ENCODE data around the gene PAX5. TPM values are rescaled to one million over a fixed set of nuclear protein-coding genes. Genes with fewer than 3 reads are reported as not detected.

The PAX5 gene
- polyA plus RNA-seq, 1 donor from 2014 or later, result not detected

DNA sequence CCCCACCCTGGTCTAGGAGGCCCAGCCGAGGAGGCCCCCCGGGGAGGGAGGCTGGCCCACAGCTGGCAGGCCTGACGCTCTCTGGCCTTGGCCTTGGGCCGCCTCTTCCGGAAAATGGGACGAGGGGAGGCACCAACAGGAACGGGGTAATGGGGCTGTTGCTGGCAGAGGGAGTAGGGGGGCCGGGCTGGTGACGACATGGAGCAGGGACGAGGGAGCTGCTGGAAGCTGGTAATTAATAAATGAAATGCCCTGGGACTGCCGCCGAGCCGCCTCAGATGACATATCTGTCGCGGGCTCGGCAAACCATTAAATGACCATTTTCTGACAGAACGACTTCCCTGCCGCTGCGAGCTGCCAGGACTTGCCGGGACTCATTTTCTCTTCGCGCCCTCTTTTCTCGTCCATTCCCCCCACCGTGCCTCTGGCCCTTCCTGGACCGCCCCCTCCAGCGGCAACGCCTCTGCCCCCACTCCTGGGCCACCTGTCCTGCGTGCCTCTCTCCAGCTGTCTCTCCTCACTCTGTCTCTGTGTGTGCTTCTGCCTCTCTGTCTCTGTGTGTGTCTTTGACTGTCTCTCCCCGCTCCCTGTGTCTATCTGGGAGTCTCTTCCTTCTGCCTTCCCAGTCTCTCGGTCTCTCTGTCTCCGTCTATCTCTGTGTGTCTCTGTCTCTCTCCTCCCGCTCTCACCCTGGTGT lies 215.7 kb downstream of the PAX5 start:
- no peaks in the 10 kb centered on the region for H3K27me3 ChIP-seq (ENCODE audit: insufficient read depth, low read depth, low read length)
- H3K9ac ChIP-seq (ENCODE audit: low read length), result peak overlapping the region; percentile 41
- no peaks in the 10 kb centered on the region for H3K79me2 ChIP-seq (replicated peaks; ENCODE audit: insufficient read depth, low read length)
- H3K9me3 ChIP-seq (ENCODE audit: low read length), result no peaks in the 10 kb centered on the region
- no peaks in the 10 kb centered on the region for H3K9me2 ChIP-seq (ENCODE audit: insufficient read depth, low read length)
- H2AFZ ChIP-seq (ENCODE audit: low read depth, low read length), result no peak overlapping the region
- peak overlapping the region; percentile 36 for H3K27ac ChIP-seq (ENCODE audit: low read length)
- no peaks in the 10 kb centered on the region for H3K36me3 ChIP-seq (ENCODE audit: insufficient read depth, low read length)
- TF ChIP-seq EP300 (conservative IDR thresholded peaks at IDR 0.05; ENCODE audit: poor library complexity, severe bottlenecking) (no peak), TAF1 (IDR thresholded peaks at IDR 0.05; ENCODE audit: low read depth) (no peak), SMC3 (conservative IDR thresholded peaks at IDR 0.05; ENCODE audit: poor library complexity) (no peak), RAD21 (conservative IDR thresholded peaks at IDR 0.05) (no peak)
- TF ChIP-seq, protein P1, sequence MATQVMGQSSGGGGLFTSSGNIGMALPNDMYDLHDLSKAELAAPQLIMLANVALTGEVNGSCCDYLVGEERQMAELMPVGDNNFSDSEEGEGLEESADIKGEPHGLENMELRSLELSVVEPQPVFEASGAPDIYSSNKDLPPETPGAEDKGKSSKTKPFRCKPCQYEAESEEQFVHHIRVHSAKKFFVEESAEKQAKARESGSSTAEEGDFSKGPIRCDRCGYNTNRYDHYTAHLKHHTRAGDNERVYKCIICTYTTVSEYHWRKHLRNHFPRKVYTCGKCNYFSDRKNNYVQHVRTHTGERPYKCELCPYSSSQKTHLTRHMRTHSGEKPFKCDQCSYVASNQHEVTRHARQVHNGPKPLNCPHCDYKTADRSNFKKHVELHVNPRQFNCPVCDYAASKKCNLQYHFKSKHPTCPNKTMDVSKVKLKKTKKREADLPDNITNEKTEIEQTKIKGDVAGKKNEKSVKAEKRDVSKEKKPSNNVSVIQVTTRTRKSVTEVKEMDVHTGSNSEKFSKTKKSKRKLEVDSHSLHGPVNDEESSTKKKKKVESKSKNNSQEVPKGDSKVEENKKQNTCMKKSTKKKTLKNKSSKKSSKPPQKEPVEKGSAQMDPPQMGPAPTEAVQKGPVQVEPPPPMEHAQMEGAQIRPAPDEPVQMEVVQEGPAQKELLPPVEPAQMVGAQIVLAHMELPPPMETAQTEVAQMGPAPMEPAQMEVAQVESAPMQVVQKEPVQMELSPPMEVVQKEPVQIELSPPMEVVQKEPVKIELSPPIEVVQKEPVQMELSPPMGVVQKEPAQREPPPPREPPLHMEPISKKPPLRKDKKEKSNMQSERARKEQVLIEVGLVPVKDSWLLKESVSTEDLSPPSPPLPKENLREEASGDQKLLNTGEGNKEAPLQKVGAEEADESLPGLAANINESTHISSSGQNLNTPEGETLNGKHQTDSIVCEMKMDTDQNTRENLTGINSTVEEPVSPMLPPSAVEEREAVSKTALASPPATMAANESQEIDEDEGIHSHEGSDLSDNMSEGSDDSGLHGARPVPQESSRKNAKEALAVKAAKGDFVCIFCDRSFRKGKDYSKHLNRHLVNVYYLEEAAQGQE (IDR thresholded peaks at IDR 0.05; ENCODE audit: borderline replicate concordance), result no peak
- TF ChIP-seq, protein P2, sequence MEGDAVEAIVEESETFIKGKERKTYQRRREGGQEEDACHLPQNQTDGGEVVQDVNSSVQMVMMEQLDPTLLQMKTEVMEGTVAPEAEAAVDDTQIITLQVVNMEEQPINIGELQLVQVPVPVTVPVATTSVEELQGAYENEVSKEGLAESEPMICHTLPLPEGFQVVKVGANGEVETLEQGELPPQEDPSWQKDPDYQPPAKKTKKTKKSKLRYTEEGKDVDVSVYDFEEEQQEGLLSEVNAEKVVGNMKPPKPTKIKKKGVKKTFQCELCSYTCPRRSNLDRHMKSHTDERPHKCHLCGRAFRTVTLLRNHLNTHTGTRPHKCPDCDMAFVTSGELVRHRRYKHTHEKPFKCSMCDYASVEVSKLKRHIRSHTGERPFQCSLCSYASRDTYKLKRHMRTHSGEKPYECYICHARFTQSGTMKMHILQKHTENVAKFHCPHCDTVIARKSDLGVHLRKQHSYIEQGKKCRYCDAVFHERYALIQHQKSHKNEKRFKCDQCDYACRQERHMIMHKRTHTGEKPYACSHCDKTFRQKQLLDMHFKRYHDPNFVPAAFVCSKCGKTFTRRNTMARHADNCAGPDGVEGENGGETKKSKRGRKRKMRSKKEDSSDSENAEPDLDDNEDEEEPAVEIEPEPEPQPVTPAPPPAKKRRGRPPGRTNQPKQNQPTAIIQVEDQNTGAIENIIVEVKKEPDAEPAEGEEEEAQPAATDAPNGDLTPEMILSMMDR (IDR thresholded peaks at IDR 0.05; ENCODE audit: poor library complexity, severe bottlenecking), result no peak
- no peak overlapping the region for H3K4me2 ChIP-seq (ENCODE audit: low read length)
- no peaks in the 10 kb centered on the region for H3F3A ChIP-seq (ENCODE audit: insufficient read depth, low read length, poor library complexity, severe bottlenecking)
- no peaks in the 10 kb centered on the region for H4K20me1 ChIP-seq (ENCODE audit: insufficient read depth)
- H3K4me3 ChIP-seq (ENCODE audit: low read length), result peak overlapping the region; percentile 49

DNA sequence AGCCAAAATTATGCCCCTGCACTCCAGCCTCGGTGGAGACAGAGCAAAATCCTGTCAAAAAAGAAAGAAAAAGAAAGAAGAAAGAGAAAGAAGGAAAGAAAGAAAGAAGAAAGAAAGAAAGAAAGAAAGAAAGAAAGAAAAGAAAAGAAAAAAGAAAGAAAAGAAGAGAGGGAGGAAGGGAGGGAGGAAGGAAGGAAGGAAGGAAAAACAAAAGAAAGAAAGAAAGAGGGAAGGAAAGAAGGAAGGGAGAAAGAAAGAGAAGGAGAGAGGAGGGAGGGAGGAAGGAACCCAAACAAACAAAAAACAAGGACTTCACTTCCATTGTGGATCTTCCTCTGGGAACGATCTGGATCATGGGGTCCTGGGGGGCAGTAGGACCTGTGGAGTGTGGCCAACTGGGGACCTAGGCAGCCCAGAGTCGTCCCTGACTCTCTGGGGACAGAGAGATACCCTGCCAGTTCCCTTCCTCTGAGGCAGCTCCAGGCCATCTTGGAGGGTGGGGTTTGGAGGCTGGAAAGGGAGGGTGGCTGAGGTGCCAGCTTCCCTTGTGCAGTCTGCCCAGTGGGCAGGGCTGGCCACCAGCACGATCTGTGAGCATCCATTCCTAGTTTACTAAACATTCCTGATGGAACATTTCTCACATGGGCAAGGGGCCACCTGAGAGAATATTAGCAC lies 216.8 kb downstream of the PAX5 start:
- Histone ChIP-seq H3K9me2 (ENCODE audit: insufficient read depth, low read length) (no peaks in the 10 kb centered on the region), H3K9ac (ENCODE audit: low read length) (no peak overlapping the region), H3K27me3 (ENCODE audit: insufficient read depth, low read depth, low read length) (no peaks in the 10 kb centered on the region), H3K36me3 (ENCODE audit: insufficient read depth, low read length) (no peaks in the 10 kb centered on the region), H4K20me1 (ENCODE audit: insufficient read depth) (no peaks in the 10 kb centered on the region), H3F3A (ENCODE audit: insufficient read depth, low read length, poor library complexity, severe bottlenecking) (no peaks in the 10 kb centered on the region), H3K4me2 (ENCODE audit: low read length) (no peak overlapping the region), H3K9me3 (ENCODE audit: low read length) (no peaks in the 10 kb centered on the region), H3K4me3 (ENCODE audit: low read length) (no peak overlapping the region), H2AFZ (ENCODE audit: low read depth, low read length) (no peak overlapping the region), H3K27ac (ENCODE audit: low read length) (no peak overlapping the region), H3K79me2 (replicated peaks; ENCODE audit: insufficient read depth, low read length) (no peaks in the 10 kb centered on the region)
- TF ChIP-seq, protein P1 (IDR thresholded peaks at IDR 0.05; ENCODE audit: borderline replicate concordance), result no peak
- TF ChIP-seq TAF1 (IDR thresholded peaks at IDR 0.05; ENCODE audit: low read depth) (no peak), POLR2AphosphoS5 (IDR thresholded peaks at IDR 0.05) (no peak), SMC3 (conservative IDR thresholded peaks at IDR 0.05; ENCODE audit: poor library complexity) (no peak), EZH2 (IDR thresholded peaks at IDR 0.05; ENCODE audit: borderline replicate concordance, insufficient read depth, low read length, poor library complexity, severe bottlenecking) (no peak), MXI1 (conservative IDR thresholded peaks at IDR 0.05; ENCODE audit: poor library complexity, severe bottlenecking) (no peak), EP300 (conservative IDR thresholded peaks at IDR 0.05; ENCODE audit: poor library complexity, severe bottlenecking) (no peak), RAD21 (conservative IDR thresholded peaks at IDR 0.05) (no peak)
- TF ChIP-seq, protein P2 (IDR thresholded peaks at IDR 0.05; ENCODE audit: poor library complexity, severe bottlenecking), result no peak
